Fibroblast of villous mesenchyme (primary cell): ENCODE measurements around the gene REXO1. TPM values are rescaled to one million over a fixed set of nuclear protein-coding genes. Genes with fewer than 3 reads are reported as not detected.

ENCODE experiments used
- DNase-seq: peaks from one replicate; pipeline ENCODE4 v3.0.0-alpha.2; 2010; ENCODE audit warnings: low read depth
- H3K4me3 ChIP-seq: 2 replicates; pipeline ENCODE4 v1.5.1; 2011; ENCODE audit warnings: low read depth, mild to moderate bottlenecking, low read length
- CTCF ChIP-seq: IDR thresholded peaks from 2 replicates; pipeline ENCODE4 v1.5.1; 2012; ENCODE audit warnings: low read depth, mild to moderate bottlenecking, low read length; ENCODE audit not compliant: insufficient read depth
- total RNA-seq: library from RNA; depleted of rRNA; stranded (reverse); fragments of >200 nt; gene quantifications from 2 replicates; pipeline ENCODE4 v1.2.3, GENCODE V29; 2012

The REXO1 gene
- total RNA-seq, 1 donor: 11.2 TPM

- no peak overlapping the region for H3K4me3 ChIP-seq
- no peak for DNase-seq
- TF ChIP-seq CTCF: no peak
Observed at GRCh38 chr19:1789261-1790041, 58.8 kb downstream of the REXO1 start.

- no peak overlapping the region for H3K4me3 ChIP-seq
- no peak for DNase-seq
- no peak for TF ChIP-seq CTCF
Observed at GRCh38 chr19:1787116-1787515, 61.2 kb downstream of the REXO1 start.

- no peak for TF ChIP-seq CTCF
- no peak for DNase-seq
- H3K4me3 ChIP-seq: no peak overlapping the region
Observed at GRCh38 chr19:1786668-1787067, 61.6 kb downstream of the REXO1 start.

- H3K4me3 ChIP-seq: no peak overlapping the region
- no peak for DNase-seq
- TF ChIP-seq CTCF: no peak
Observed at GRCh38 chr19:1785310-1785709, 63.0 kb downstream of the REXO1 start.

GRCh38 chr19:1783874-1784273 lies 64.4 kb downstream of the REXO1 start:
- TF ChIP-seq CTCF: no peak
- DNase-seq: no peak
- no peak overlapping the region for H3K4me3 ChIP-seq

- H3K4me3 ChIP-seq: no peak overlapping the region
- no peak for TF ChIP-seq CTCF
- no peak for DNase-seq
Observed at GRCh38 chr19:1783354-1783753, 64.9 kb downstream of the REXO1 start.

- TF ChIP-seq CTCF: no peak
- no peak for DNase-seq
- H3K4me3 ChIP-seq: no peak overlapping the region
Observed at GRCh38 chr19:1782521-1782920, 65.8 kb downstream of the REXO1 start.
